Measurements from ENCODE around the gene TTLL11.

Gene TTLL11

DNA sequence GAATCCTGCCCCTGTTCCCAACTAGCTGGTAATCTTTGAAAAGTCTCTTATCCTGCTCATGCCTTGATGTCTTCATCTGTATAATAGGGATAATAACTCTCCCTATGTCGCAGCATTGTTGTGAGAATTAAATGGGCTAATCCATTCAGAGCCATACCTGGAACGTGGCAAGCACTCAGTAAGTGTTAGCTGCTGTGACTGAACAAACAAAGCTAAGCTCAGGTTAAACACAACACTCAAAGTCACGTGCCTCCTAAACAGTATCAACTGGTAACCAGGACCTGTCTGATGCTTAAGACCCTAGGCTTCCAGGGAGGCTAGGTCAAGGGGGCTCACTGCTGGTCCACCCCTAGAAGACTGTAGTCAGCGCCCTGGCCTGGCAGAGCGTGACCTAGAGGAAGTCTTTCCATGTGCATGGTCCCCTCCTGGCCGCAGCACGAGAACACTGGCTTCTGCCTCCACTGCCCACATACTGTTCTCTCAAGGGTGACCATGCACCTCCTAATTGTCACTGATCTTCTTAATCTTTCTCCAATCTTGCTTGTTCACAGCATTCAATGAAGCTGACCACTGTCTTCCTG is 211.1 kb downstream of the TTLL11 start:
- no peak for DNase-seq (ENCODE audit: low spot score)

GRCh38 chr9:121880343-121880898 is 212.7 kb downstream of the TTLL11 start:
- DNase-seq (ENCODE audit: low spot score), result no peak

DNA sequence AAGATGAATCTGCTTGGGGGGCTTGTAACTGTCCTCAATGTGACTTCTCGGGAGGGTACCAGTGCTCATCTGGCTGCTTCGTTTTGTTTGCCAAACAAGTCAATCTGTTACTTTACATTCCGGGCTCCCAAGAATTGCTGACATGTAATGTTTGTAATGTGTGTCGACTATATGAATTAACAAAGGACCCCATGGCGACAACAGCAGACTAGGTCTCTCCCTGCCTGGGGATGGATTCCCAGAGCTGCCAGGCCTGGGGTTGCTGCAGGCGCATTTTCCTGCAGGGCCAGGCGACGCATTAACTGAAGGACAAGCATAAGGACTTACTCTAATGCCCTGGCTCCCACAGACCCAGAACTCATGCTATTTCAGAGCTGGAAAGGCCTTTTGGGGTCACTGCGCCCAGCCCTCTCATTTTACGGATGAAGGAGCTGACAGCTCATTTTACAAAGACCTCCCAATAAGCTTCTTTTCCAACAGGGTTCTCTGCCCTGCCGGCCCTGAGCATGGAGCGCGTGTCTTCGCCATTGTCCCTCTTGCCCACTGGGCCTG is 214.8 kb downstream of the TTLL11 start:
- DNase-seq (ENCODE audit: low spot score), result no peak

GRCh38 chr9:121876658-121877271 is 216.3 kb downstream of the TTLL11 start:
- DNase-seq (ENCODE audit: low spot score), result peak; percentile 79

GRCh38 chr9:121876255-121876654 is 216.9 kb downstream of the TTLL11 start:
- no peak for DNase-seq (ENCODE audit: low spot score)

DNA sequence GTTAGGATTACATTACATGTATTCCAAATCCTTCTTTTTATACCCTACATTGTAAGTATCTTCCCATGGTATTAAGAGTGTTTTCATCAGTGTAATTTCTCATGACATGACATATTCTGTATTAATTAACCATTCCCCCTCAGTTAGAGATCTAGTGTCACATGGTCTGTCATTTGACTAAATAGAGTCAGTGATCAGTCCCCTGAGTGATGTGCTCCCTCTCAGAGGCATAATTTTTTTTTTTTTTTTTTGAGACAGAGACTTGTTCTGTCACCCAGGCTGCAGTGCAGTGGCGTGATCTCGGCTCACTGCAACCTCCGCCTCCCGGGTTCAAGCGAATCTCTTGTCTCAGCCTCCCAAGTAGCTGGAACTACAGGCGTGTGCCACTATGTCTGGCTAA is 218.6 kb downstream of the TTLL11 start:
- no peak for DNase-seq (ENCODE audit: low spot score)

GRCh38 chr9:121871431-121872025 is 221.6 kb downstream of the TTLL11 start:
- peak; percentile 38 for DNase-seq (ENCODE audit: low spot score)

- no peak for DNase-seq (ENCODE audit: low spot score)
Observed at GRCh38 chr9:121870271-121870670, 222.8 kb downstream of the TTLL11 start.

GRCh38 chr9:121868626-121869025 is 224.5 kb downstream of the TTLL11 start:
- no peak for DNase-seq (ENCODE audit: low spot score)

DNA sequence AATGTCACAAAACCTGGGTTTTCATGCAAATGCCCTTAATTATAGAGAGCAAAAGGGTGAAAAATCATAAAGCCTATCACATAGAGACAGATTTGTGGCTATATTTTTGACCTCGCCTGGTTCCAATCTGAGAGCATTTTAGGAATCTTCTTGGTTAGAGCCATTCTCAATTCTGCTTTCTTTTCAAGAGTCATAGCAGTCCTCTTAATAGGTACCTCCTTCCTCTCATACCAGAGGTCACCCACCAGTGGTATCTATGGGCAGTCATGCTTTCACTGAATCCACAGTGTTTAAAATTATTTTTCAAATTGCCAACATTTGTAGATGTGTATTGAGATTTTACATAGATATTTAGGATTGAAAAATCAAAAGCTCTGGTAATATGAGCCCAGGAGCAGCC is 226.2 kb downstream of the TTLL11 start:
- DNase-seq (ENCODE audit: low spot score), result no peak

GRCh38 chr9:121865884-121866283 is 227.2 kb downstream of the TTLL11 start:
- no peak for DNase-seq (ENCODE audit: low spot score)

DNA sequence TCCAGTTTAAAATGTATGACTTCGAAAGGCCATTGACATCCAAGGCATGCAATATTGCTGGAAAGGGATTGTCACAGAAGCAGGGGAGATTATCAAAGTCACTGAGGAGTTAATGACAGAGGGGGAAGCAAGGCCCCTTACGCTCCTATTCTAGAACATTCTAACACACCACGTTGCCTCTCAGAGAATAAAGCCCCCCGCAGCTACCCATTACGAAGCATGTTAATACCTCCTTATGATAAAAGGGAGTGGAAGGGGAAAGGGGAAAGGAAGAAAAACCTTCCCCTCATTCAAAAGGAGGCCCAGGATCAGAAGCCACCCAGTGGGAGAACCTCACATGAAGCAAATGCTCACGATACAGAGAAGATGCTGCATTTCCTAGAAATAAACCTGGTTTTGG is 228.0 kb downstream of the TTLL11 start:
- DNase-seq (ENCODE audit: low spot score), result no peak

DNA sequence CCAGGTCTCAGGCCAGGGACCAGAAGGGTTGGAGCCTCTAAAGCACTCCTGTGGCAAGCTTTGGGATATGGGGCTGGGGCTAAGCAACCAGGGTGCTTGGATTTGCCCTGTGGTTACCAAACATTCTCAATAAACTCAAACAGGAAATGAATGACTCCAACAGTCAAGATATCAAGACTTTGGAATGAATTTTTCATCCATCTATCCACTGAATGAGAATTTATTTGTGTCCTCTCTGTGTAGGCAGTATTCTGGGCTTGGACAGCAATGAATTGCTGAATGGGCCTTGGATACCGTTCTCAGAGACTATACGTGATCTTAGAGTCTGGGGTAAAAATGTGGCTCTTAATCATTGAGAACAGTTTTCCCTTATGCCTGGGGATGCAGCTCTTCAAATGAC is 229.2 kb downstream of the TTLL11 start:
- DNase-seq (ENCODE audit: low spot score), result peak; percentile 34

DNA sequence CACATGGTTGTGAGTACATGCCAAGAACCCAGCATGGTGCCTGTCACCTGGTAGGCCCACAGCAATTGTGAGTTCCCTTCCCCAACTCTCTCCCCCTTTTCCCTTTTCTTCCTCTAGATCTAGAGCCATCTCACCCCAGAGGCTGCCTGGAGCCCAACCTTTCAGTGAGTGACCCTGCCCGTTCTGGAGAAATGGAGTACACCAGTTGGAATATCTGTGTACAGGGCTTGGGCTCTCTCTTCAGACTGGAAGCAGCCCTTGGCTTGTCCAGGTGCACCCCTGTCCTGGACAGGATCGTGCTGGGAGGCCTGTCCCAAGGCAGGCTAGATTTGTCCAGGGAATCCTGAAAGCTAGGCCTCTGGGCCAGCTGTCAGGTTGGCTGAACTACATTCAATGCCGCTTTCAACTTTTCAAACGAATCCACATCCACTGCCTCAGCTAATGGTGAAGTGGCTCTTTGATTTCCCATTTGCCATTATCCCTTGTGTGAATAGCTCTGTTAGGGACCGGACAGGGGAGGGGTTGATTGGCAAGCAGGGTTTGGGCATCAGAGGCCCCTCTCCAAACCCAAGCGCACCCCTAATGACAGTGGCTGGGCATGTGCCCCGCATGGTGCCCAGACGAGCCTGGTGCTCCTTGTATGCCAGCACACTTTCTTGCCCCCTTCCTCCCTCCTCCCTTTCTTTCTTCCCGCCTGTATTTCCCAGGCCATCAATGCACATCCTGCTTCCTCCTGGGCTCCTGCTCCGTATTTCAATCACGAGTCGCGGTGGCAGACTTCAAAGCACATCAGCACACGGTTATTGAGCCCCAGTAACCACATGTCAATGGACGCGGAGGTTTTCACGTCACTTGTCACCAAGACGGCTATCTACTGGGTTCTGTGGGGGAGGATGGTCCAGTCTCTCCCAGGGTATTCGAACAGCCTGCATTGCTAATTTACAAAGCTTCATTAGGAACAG is 230.5 kb downstream of the TTLL11 start:
- no peak for DNase-seq (ENCODE audit: low spot score)

- DNase-seq (ENCODE audit: low spot score), result peak; percentile 41
Observed at GRCh38 chr9:121861501-121862180, 231.5 kb downstream of the TTLL11 start.

- peak; percentile 78 for DNase-seq (ENCODE audit: low spot score)
Observed at GRCh38 chr9:121860744-121861143, 232.4 kb downstream of the TTLL11 start.

GRCh38 chr9:121860213-121860612 is 232.9 kb downstream of the TTLL11 start:
- DNase-seq (ENCODE audit: low spot score), result no peak

DNA sequence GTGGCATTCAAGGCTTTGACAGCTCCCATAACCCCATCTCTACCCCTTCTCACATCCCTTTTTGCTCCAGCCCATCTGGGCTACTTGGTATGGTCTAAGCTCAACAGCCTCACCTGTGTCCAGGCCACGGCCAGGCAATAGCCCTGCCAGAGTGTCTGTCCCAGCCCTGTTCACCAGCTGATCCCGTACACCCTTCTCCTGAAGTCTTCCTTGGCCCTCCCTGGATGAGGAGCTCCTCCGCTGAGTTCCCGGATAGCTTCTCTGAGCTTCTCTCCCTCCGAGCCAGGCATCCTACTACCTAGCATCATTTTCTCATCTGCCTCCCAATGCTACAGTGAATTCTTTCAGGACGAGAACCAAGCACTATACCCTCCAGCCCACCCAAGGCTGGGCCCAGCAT is 233.5 kb downstream of the TTLL11 start:
- no peak for DNase-seq (ENCODE audit: low spot score)

GRCh38 chr9:121858788-121859187 is 234.3 kb downstream of the TTLL11 start:
- no peak for DNase-seq (ENCODE audit: low spot score)

GRCh38 chr9:121857928-121858327 is 235.2 kb downstream of the TTLL11 start:
- DNase-seq (ENCODE audit: low spot score), result no peak

GRCh38 chr9:121855476-121855875 is 237.6 kb downstream of the TTLL11 start:
- DNase-seq (ENCODE audit: low spot score), result no peak
